ENCODE results near the gene TACC2.

Gene TACC2

GRCh38 chr10:122249303-122249850 is 260.4 kb downstream of the TACC2 start:
- Histone ChIP-seq H3K9ac (no peak overlapping the region), H2AFZ (ENCODE audit: low read depth) (no peak overlapping the region), H3K4me2 (no peak overlapping the region), H3K27me3 (ENCODE audit: insufficient read depth, low read depth) (no peaks in the 10 kb centered on the region), H4K20me1 (ENCODE audit: insufficient read depth) (no peaks in the 10 kb centered on the region), H3K36me3 (ENCODE audit: insufficient read depth) (no peaks in the 10 kb centered on the region), H3K4me3 (IDR thresholded peaks at IDR 0.05; ENCODE audit: insufficient read depth, low read depth, low read length) (no peak overlapping the region), H3K27ac (no peak overlapping the region), H3K4me1 (ENCODE audit: low read depth, poor library complexity, severe bottlenecking) (no peaks in the 10 kb centered on the region), H3K79me2 (ENCODE audit: insufficient read depth, low read depth) (no peaks in the 10 kb centered on the region)
- TF ChIP-seq CTCF (conservative IDR thresholded peaks at IDR 0.05; ENCODE audit: low read depth, low read length): no peak

GRCh38 chr10:122249991-122250750 is 261.2 kb downstream of the TACC2 start:
- Histone ChIP-seq H3K4me2 (no peak overlapping the region), H3K79me2 (ENCODE audit: insufficient read depth, low read depth) (no peaks in the 10 kb centered on the region), H2AFZ (ENCODE audit: low read depth) (no peak overlapping the region), H3K36me3 (ENCODE audit: insufficient read depth) (no peaks in the 10 kb centered on the region), H3K9ac (no peak overlapping the region), H4K20me1 (ENCODE audit: insufficient read depth) (no peaks in the 10 kb centered on the region), H3K4me3 (IDR thresholded peaks at IDR 0.05; ENCODE audit: insufficient read depth, low read depth, low read length) (no peak overlapping the region), H3K4me1 (ENCODE audit: low read depth, poor library complexity, severe bottlenecking) (no peaks in the 10 kb centered on the region), H3K27me3 (ENCODE audit: insufficient read depth, low read depth) (no peaks in the 10 kb centered on the region), H3K27ac (no peak overlapping the region)
- no peak for TF ChIP-seq CTCF (conservative IDR thresholded peaks at IDR 0.05; ENCODE audit: low read depth, low read length)

GRCh38 chr10:122251459-122252255 is 262.7 kb downstream of the TACC2 start:
- Histone ChIP-seq H4K20me1 (ENCODE audit: insufficient read depth) (no peaks in the 10 kb centered on the region), H3K36me3 (ENCODE audit: insufficient read depth) (no peaks in the 10 kb centered on the region), H3K4me3 (IDR thresholded peaks at IDR 0.05; ENCODE audit: insufficient read depth, low read depth, low read length) (no peak overlapping the region), H3K9ac (no peak overlapping the region), H3K4me2 (no peak overlapping the region), H3K27ac (no peak overlapping the region), H3K4me1 (ENCODE audit: low read depth, poor library complexity, severe bottlenecking) (no peaks in the 10 kb centered on the region), H2AFZ (ENCODE audit: low read depth) (no peak overlapping the region), H3K27me3 (ENCODE audit: insufficient read depth, low read depth) (no peaks in the 10 kb centered on the region), H3K79me2 (ENCODE audit: insufficient read depth, low read depth) (no peaks in the 10 kb centered on the region)
- TF ChIP-seq CTCF (conservative IDR thresholded peaks at IDR 0.05; ENCODE audit: low read depth, low read length): no peak

GRCh38 chr10:122252805-122253204 is 263.8 kb downstream of the TACC2 start:
- H3K27me3 ChIP-seq (ENCODE audit: insufficient read depth, low read depth): no peaks in the 10 kb centered on the region
- H3K27ac ChIP-seq: no peak overlapping the region
- no peak overlapping the region for H3K9ac ChIP-seq
- no peaks in the 10 kb centered on the region for H4K20me1 ChIP-seq (ENCODE audit: insufficient read depth)
- H3K79me2 ChIP-seq (ENCODE audit: insufficient read depth, low read depth): no peaks in the 10 kb centered on the region
- H3K4me1 ChIP-seq (ENCODE audit: low read depth, poor library complexity, severe bottlenecking): no peaks in the 10 kb centered on the region
- H2AFZ ChIP-seq (ENCODE audit: low read depth): no peak overlapping the region
- H3K4me2 ChIP-seq: no peak overlapping the region
- no peak for TF ChIP-seq CTCF (conservative IDR thresholded peaks at IDR 0.05; ENCODE audit: low read depth, low read length)
- no peak overlapping the region for H3K4me3 ChIP-seq (IDR thresholded peaks at IDR 0.05; ENCODE audit: insufficient read depth, low read depth, low read length)
- no peaks in the 10 kb centered on the region for H3K36me3 ChIP-seq (ENCODE audit: insufficient read depth)
